ENCODE results near the gene IL1RAPL1.
"Not testable (repeated sequence)": the region's sequence is repeated elsewhere in the genome, so short reads cannot be mapped to it uniquely, and the experiment has no call there.

Gene IL1RAPL1

GRCh38 chrX:29269390-29269789 is 682.1 kb downstream of the IL1RAPL1 start:
- DNase-seq (ENCODE audit: low read depth in 2 of 2) = no peak

GRCh38 chrX:29274517-29274916 is 687.3 kb downstream of the IL1RAPL1 start:
- no peak for DNase-seq (ENCODE audit: low read depth in 2 of 2)

GRCh38 chrX:29275928-29276327 is 688.7 kb downstream of the IL1RAPL1 start:
- DNase-seq (ENCODE audit: low read depth in 2 of 2) = no peak

- DNase-seq (ENCODE audit: low read depth in 2 of 2) = no peak
These were observed 694.0 kb downstream of the IL1RAPL1 start for GRCh38 chrX:29281078-29281742.

GRCh38 chrX:29285664-29286063 is 698.4 kb downstream of the IL1RAPL1 start:
- no peak for DNase-seq (ENCODE audit: low read depth in 2 of 2)

- DNase-seq (ENCODE audit: low read depth in 2 of 2) = no peak
These were observed 708.9 kb downstream of the IL1RAPL1 start for GRCh38 chrX:29295987-29296680.

- DNase-seq (ENCODE audit: low read depth in 2 of 2) = no peak
These were observed 710.0 kb downstream of the IL1RAPL1 start for GRCh38 chrX:29297171-29297800.

- DNase-seq (ENCODE audit: low read depth in 2 of 2) = no peak
These were observed 712.4 kb downstream of the IL1RAPL1 start for GRCh38 chrX:29299684-29300083.

- DNase-seq (ENCODE audit: low read depth in 2 of 2) = no peak
These were observed 721.5 kb downstream of the IL1RAPL1 start for GRCh38 chrX:29308726-29309125.

GRCh38 chrX:29315931-29316330 is 728.7 kb downstream of the IL1RAPL1 start:
- no peak for DNase-seq (ENCODE audit: low read depth in 2 of 2)

GRCh38 chrX:29318012-29318411 is 730.8 kb downstream of the IL1RAPL1 start:
- DNase-seq (ENCODE audit: low read depth in 2 of 2) = no peak

- DNase-seq (ENCODE audit: low read depth in 2 of 2) = not testable (repeated sequence)
These were observed 745.2 kb downstream of the IL1RAPL1 start for GRCh38 chrX:29332429-29332828.

GRCh38 chrX:29333091-29333490 is 745.8 kb downstream of the IL1RAPL1 start:
- not testable (repeated sequence) for DNase-seq (ENCODE audit: low read depth in 2 of 2)

- no peak for DNase-seq (ENCODE audit: low read depth in 2 of 2)
These were observed 761.0 kb downstream of the IL1RAPL1 start for GRCh38 chrX:29348288-29348687.

GRCh38 chrX:29359276-29359675 is 772.0 kb downstream of the IL1RAPL1 start:
- no peak for DNase-seq (ENCODE audit: low read depth in 2 of 2)

GRCh38 chrX:29374765-29375164 is 787.5 kb downstream of the IL1RAPL1 start:
- DNase-seq (ENCODE audit: low read depth in 2 of 2) = not testable (repeated sequence)

- no peak for DNase-seq (ENCODE audit: low read depth in 2 of 2)
These were observed 789.3 kb downstream of the IL1RAPL1 start for GRCh38 chrX:29376584-29376983.

- no peak for DNase-seq (ENCODE audit: low read depth in 2 of 2)
These were observed 795.6 kb downstream of the IL1RAPL1 start for GRCh38 chrX:29382811-29383210.

GRCh38 chrX:29388509-29388908 is 801.3 kb downstream of the IL1RAPL1 start:
- DNase-seq (ENCODE audit: low read depth in 2 of 2) = no peak

- no peak for DNase-seq (ENCODE audit: low read depth in 2 of 2)
These were observed 810.3 kb downstream of the IL1RAPL1 start for GRCh38 chrX:29397506-29397905.

GRCh38 chrX:29407357-29407756 is 820.1 kb downstream of the IL1RAPL1 start:
- no peak for DNase-seq (ENCODE audit: low read depth in 2 of 2)

GRCh38 chrX:29419774-29420553 is 832.7 kb downstream of the IL1RAPL1 start:
- DNase-seq (ENCODE audit: low read depth in 2 of 2) = no peak
